G401 (cell line): ENCODE data around the gene GOLT1B. TPM values are rescaled to one million over a fixed set of nuclear protein-coding genes. Genes with fewer than 3 reads are reported as not detected.

Experiments used
- DNase-seq: peaks from one replicate; pipeline ENCODE4 v3.0.0-alpha.2; 2015; ENCODE audit warnings: low spot score
- in situ Hi-C: cut with HindIII; loops from 2 replicates; pipeline ENCODE4 v1.10.0; 2016; ENCODE audit warnings: low sequenced_read_pairs, mixed read lengths
- total RNA-seq: library from RNA; depleted of rRNA; stranded (reverse); fragments of >200 nt; shearing (Covaris generic); gene quantifications from 2 replicates; pipeline ENCODE4 v1.2.3, GENCODE V29; 2014

GOLT1B gene
- total RNA-seq, 1 experiment from 2014 or later: 21.4 TPM

DNA sequence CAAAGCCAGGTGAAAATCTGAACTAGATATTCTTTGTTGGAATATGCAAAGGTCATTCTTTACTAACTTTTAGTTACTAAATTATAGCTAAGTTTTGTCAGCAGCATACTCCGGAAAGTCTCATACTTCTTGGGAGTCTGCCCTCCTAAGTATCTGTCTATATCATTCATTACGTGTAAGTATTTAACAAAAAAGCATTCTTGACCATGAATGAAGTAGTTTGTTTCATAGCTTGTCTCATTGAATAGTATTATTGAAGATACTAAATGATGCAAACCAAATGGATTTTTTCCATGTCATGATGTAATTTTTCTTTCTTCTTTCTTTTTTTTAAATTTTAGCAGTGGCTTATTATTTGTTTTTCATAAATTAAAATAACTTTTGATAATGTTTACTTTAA, 14.7 kb downstream of the GOLT1B start:
- DNase-seq: no peak
- in situ Hi-C loops: no loop called here

- no peak for DNase-seq
Observed at GRCh38 chr12:21518451-21518850, 16.9 kb downstream of the GOLT1B start.

GRCh38 chr12:21521541-21521940, 20.0 kb downstream of the GOLT1B start:
- in situ Hi-C loops: no loop called here

More at GRCh38 chr12:21518451-21518850, 16.9 kb downstream of the GOLT1B start:
- in situ Hi-C loops: no loop called here

GRCh38 chr12:21523148-21523547, 21.6 kb downstream of the GOLT1B start:
- no peak for DNase-seq
- in situ Hi-C loops: no loop called here

More at GRCh38 chr12:21521541-21521940, 20.0 kb downstream of the GOLT1B start:
- no peak for DNase-seq

DNA sequence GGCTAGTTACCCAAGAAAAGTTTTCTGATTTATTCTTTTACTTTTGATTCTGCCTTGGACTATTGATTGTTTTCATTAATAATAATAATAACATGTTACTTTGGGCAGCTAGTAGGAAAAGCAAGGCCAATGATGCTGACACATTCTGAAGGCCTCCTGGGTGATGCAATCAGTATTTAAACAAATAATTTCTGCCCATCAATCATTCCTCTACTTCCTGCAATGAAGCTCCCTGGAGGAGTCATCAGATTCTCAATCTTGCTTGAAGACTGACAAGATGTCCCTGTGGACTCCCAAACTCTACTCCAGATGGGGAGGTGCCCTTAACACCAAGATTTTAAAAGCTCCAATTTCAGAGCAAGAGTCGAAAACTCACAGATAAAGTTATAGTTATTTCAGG, 24.5 kb downstream of the GOLT1B start, which contains the start of gene SPX:
TSS of gene SPX (plus strand) at position 244 of the 400 bp plus-strand sequence. CDS start 177 bp downstream, outside the sequence.
- in situ Hi-C loops: no loop called here
- DNase-seq: no peak

GRCh38 chr12:21526721-21527345, 25.2 kb downstream of the GOLT1B start:
- in situ Hi-C loops: no loop called here
- no peak for DNase-seq

- in situ Hi-C loops: no loop called here
- peak; percentile 15 for DNase-seq
Observed at GRCh38 chr12:21527451-21528180, 26.0 kb downstream of the GOLT1B start.

- in situ Hi-C loops: no loop called here
Observed at GRCh38 chr12:21528953-21529352, 27.4 kb downstream of the GOLT1B start.

DNA sequence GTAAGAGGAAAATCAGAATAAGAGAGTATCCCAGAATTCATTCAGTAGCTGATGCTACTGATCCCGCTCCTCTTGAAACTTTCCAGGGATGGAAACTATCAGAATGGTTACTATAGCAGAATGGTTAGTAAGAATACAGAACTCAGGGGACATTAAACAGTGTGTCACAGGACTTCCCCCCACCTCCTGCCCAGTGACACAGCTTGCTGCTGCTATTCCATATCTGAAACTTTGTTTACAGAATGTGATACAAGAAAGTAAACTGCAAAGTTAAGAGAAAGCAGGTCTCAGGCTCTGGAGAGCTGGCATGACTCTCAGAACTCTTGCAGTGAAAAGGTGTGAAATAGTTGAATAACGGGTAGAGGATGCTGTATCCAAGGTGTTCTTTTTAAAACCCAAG, 27.9 kb downstream of the GOLT1B start:
- no peak for DNase-seq
- in situ Hi-C loops: no loop called here

More at GRCh38 chr12:21528953-21529352, 27.4 kb downstream of the GOLT1B start:
- no peak for DNase-seq

DNA sequence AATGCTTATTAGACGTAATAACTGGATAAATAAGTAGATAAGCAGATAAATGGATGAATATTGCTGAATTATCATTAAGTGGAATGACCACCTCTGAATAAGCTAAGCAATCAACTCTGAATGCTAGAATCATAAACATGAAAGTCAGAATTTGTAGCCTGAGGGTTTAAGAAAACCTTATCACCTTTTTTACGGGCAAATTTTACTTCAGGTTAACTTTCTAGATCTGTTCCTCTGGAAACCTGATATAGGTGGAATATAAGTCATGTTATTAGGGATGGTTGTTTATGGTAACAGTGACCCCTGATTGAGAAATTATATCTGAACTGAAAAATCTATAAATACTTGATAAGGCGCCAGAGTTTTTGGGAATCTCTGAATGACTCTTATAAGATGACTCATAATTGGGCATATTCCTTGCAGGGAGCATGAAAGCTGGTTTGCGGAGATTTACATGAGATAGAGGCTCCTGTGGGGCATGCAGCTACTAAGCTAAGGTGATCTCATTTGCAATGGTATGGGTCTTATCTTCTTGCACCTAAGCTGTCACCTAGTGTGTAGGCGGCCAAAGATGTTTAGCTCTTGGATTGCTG, 36.6 kb downstream of the GOLT1B start:
- in situ Hi-C loops: no loop called here
- DNase-seq: no peak

- DNase-seq: no peak
- in situ Hi-C loops: no loop called here
Observed at GRCh38 chr12:21539797-21540196, 38.2 kb downstream of the GOLT1B start.

DNA sequence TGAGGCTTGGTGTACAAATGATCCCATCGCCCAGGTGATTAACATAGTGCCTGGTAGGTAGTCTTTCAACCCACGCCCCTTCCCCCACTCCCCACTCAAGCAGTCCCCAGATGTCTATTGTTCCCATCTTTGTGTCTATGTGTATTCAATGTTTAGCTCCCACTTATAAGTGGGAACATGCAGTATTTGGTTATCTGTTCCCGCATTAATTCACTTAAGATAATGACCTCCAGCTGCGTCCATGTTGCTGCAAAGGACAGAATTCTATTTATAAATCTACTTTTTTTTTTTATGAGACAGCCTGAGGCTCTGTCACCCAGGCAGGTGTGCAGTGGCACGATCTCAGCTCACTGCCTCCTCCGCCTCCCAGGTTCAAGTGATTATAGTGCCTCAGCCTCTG, 40.2 kb downstream of the GOLT1B start:
- DNase-seq: no peak
- in situ Hi-C loops: no loop called here

- DNase-seq: no peak
- in situ Hi-C loops: no loop called here
Observed at GRCh38 chr12:21542403-21542802, 40.8 kb downstream of the GOLT1B start.

DNA sequence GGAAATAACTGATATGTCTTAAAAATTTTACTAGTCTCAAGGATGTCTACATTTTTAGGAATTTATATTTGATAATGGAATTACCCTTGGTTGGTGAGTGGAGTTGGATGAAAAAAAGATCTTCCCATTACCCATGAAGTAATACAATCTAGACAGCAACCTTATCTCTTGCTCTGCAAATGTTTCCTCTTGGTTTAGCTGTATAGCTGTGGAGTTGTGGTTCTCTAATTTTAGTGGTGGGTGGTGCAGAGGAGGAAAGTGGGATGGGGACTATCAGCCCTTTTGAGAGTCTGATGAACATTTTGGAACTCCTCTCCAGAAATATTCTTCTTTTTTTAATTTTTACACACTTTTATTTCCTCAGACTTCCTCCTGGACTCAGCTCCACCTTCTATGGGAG, 41.6 kb downstream of the GOLT1B start:
- no peak for DNase-seq
- in situ Hi-C loops: no loop called here

GRCh38 chr12:21545557-21545956, 44.0 kb downstream of the GOLT1B start:
- in situ Hi-C loops: no loop called here
- no peak for DNase-seq

DNA sequence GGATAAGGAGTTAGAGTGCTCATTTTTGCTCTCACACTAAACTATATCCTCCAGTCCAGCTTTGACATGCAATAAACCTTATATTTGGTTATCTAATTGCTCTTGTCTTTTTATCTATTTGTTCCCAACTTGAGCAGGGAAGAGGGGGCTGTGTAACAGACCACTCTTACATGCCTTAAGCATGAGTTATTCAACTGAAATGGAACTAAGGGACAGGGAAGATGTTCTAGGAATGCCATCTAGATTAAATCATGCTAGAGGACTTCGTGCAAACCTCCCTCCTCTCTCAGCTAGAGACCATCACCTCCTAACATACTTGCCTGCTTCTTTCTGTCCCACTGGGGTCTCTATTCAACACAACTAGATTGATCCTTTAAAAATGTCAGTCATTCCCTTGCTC, 45.1 kb downstream of the GOLT1B start:
- no peak for DNase-seq
- in situ Hi-C loops: no loop called here

GRCh38 chr12:21547437-21547836, 45.8 kb downstream of the GOLT1B start:
- DNase-seq: no peak
- in situ Hi-C loops: no loop called here

- in situ Hi-C loops: no loop called here
- no peak for DNase-seq
Observed at GRCh38 chr12:21551841-21552465, 50.4 kb downstream of the GOLT1B start.

GRCh38 chr12:21552635-21553328, 51.2 kb downstream of the GOLT1B start:
- no peak for DNase-seq
- in situ Hi-C loops: no loop called here
